PC-3 (cell line): ENCODE measurements around the gene ATG14.

Experiments
- EZH2 ChIP-seq: fragments of 300-600 bp; sonication (generic); IDR thresholded peaks from one replicate; pipeline ENCODE4 v1.6.1; 2017; ENCODE audit warnings: antibody characterized with exemption, mild to moderate bottlenecking, low read length; ENCODE audit not compliant: unreplicated experiment
- TF ChIP-seq, protein P1 (sequence below): fragments of 300-600 bp; sonication (generic); conservative IDR thresholded peaks from 2 replicates; pipeline ENCODE4 v1.5.1; 2017; ENCODE audit warnings: antibody characterized with exemption, low read depth, mild to moderate bottlenecking, low read length

DNA sequence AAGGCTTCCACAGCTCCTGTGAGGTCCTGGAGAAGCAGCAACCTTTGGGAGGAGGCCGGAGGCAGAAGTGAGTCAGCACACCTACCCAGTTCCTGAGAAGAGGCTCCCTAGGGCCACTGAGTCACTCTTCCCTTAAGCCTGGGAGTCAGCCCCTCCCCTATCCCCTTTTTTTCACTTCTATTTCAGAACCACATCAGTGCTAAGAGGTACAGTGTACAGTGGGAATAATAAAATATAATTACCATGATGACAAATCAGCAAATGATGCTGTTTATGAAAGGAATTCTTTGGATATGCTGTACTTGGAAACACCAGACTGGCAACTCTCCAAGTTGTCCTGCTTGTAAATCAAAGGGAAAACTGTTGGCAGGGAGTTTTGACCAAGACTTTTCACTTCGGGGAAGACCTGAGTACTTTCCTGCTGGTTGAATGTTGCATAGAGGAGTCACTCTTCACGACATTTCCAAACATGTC is 36.5 kb upstream of the ATG14 start:
- TF ChIP-seq, protein P1, sequence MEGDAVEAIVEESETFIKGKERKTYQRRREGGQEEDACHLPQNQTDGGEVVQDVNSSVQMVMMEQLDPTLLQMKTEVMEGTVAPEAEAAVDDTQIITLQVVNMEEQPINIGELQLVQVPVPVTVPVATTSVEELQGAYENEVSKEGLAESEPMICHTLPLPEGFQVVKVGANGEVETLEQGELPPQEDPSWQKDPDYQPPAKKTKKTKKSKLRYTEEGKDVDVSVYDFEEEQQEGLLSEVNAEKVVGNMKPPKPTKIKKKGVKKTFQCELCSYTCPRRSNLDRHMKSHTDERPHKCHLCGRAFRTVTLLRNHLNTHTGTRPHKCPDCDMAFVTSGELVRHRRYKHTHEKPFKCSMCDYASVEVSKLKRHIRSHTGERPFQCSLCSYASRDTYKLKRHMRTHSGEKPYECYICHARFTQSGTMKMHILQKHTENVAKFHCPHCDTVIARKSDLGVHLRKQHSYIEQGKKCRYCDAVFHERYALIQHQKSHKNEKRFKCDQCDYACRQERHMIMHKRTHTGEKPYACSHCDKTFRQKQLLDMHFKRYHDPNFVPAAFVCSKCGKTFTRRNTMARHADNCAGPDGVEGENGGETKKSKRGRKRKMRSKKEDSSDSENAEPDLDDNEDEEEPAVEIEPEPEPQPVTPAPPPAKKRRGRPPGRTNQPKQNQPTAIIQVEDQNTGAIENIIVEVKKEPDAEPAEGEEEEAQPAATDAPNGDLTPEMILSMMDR, result no peak
- TF ChIP-seq EZH2, result no peak
